Measurements from ENCODE around the gene IZUMO3. TPM values are rescaled to one million over a fixed set of nuclear protein-coding genes. Genes with fewer than 3 reads are reported as not detected.

Gene IZUMO3
- total RNA-seq, 1 donor from 2014 or later = not detected

- H3K4me3 ChIP-seq (ENCODE audit: low read depth, low read length) = no peak overlapping the region
- TF ChIP-seq, protein P1, sequence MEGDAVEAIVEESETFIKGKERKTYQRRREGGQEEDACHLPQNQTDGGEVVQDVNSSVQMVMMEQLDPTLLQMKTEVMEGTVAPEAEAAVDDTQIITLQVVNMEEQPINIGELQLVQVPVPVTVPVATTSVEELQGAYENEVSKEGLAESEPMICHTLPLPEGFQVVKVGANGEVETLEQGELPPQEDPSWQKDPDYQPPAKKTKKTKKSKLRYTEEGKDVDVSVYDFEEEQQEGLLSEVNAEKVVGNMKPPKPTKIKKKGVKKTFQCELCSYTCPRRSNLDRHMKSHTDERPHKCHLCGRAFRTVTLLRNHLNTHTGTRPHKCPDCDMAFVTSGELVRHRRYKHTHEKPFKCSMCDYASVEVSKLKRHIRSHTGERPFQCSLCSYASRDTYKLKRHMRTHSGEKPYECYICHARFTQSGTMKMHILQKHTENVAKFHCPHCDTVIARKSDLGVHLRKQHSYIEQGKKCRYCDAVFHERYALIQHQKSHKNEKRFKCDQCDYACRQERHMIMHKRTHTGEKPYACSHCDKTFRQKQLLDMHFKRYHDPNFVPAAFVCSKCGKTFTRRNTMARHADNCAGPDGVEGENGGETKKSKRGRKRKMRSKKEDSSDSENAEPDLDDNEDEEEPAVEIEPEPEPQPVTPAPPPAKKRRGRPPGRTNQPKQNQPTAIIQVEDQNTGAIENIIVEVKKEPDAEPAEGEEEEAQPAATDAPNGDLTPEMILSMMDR (conservative IDR thresholded peaks at IDR 0.05; ENCODE audit: low read depth, low read length) = no peak
- no peak for DNase-seq (ENCODE audit: low read depth)
Measured at GRCh38 chr9:24509850-24510249, 35.8 kb downstream of the IZUMO3 start.

DNA sequence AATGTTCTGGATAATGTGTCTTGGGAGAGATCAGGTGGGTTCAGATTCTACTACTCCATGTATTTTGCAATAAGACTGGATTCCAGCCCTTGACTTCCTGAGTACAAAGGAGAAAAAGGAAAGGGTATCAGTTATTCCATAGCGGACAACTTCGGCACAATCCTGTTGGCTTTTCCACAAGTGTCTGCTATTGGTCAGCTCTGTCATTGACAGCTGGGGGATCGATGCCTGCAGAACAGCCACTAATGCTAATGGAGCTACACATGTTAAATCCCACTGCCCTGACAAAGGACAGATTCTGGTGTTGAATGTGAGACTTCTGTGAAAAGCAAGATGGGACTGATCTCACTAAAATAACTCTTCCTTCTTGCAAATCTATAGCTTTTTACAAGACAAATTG is 41.2 kb downstream of the IZUMO3 start:
- DNase-seq (ENCODE audit: low read depth) = no peak
- TF ChIP-seq, protein P1 (conservative IDR thresholded peaks at IDR 0.05; ENCODE audit: low read depth, low read length) = no peak
- H3K4me3 ChIP-seq (ENCODE audit: low read depth, low read length) = no peak overlapping the region

- TF ChIP-seq, protein P1 (conservative IDR thresholded peaks at IDR 0.05; ENCODE audit: low read depth, low read length) = no peak
- no peak overlapping the region for H3K4me3 ChIP-seq (ENCODE audit: low read depth, low read length)
- DNase-seq (ENCODE audit: low read depth) = no peak
Measured at GRCh38 chr9:24502206-24502937, 43.3 kb downstream of the IZUMO3 start.

GRCh38 chr9:24500761-24501160 is 44.9 kb downstream of the IZUMO3 start:
- no peak for DNase-seq (ENCODE audit: low read depth)
- H3K4me3 ChIP-seq (ENCODE audit: low read depth, low read length) = no peak overlapping the region
- TF ChIP-seq, protein P1 (conservative IDR thresholded peaks at IDR 0.05; ENCODE audit: low read depth, low read length) = no peak

DNA sequence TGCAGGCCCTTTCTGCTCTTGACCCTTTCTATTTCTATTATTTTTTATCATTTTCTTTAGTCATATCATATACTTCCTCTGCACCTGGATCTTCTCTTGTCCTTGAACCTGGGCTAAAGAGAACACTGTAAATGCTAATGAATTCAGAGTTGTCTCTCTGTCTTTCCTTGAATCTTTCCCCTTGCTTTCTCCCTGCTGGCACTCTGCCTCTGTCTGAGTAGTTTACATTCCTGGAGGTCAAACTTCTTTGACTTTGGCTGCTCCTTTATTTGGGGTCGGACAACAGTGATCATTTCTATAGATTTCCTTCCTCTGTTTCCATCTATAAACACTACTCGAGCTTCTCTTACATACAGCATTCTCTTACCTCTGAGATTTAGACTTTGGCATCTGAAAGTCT is 47.1 kb downstream of the IZUMO3 start:
- no peak overlapping the region for H3K4me3 ChIP-seq (ENCODE audit: low read depth, low read length)
- TF ChIP-seq, protein P1 (conservative IDR thresholded peaks at IDR 0.05; ENCODE audit: low read depth, low read length) = no peak
- DNase-seq (ENCODE audit: low read depth) = no peak

- TF ChIP-seq, protein P1 (conservative IDR thresholded peaks at IDR 0.05; ENCODE audit: low read depth, low read length) = no peak
- H3K4me3 ChIP-seq (ENCODE audit: low read depth, low read length) = no peak overlapping the region
- DNase-seq (ENCODE audit: low read depth) = no peak
Measured at GRCh38 chr9:24497671-24498070, 48.0 kb downstream of the IZUMO3 start.

Data from epithelial cell of proximal tubule (primary cell).